GM21515 (cell line): ENCODE data around the gene B4GALT6.

Experiments used
- ATAC-seq: cut with Tn5 transposase; IDR thresholded peaks from one replicate; pipeline ENCODE4 v1.9.1; 2021; ENCODE audit not compliant: unreplicated experiment

B4GALT6 gene

GRCh38 chr18:31596081-31596872, 88.1 kb downstream of the B4GALT6 start:
- no peak for ATAC-seq

- no peak for ATAC-seq
Measured at GRCh38 chr18:31595121-31595771, 89.1 kb downstream of the B4GALT6 start.

GRCh38 chr18:31592506-31593157, 91.7 kb downstream of the B4GALT6 start:
- ATAC-seq = no peak

- ATAC-seq = no peak
Measured at GRCh38 chr18:31591628-31592027, 92.8 kb downstream of the B4GALT6 start, which contains the start of gene TTR. Gene TTR (plus strand): TSS chr18:31591877. CDS start chr18:31591903, 26 bp downstream.

- no peak for ATAC-seq
Measured at GRCh38 chr18:31591113-31591512, 93.3 kb downstream of the B4GALT6 start.

GRCh38 chr18:31590570-31590969, 93.8 kb downstream of the B4GALT6 start:
- no peak for ATAC-seq

GRCh38 chr18:31587529-31587928, 96.9 kb downstream of the B4GALT6 start:
- no peak for ATAC-seq

GRCh38 chr18:31586616-31587015, 97.8 kb downstream of the B4GALT6 start:
- ATAC-seq = no peak

GRCh38 chr18:31585991-31586390, 98.4 kb downstream of the B4GALT6 start:
- ATAC-seq = no peak

- ATAC-seq = no peak
Measured at GRCh38 chr18:31583185-31583854, 101.1 kb downstream of the B4GALT6 start.

- no peak for ATAC-seq
Measured at GRCh38 chr18:31581498-31582197, 102.7 kb downstream of the B4GALT6 start.

GRCh38 chr18:31579375-31579774, 105.0 kb downstream of the B4GALT6 start:
- no peak for ATAC-seq

GRCh38 chr18:31578126-31578525, 106.3 kb downstream of the B4GALT6 start:
- no peak for ATAC-seq

- no peak for ATAC-seq
Measured at GRCh38 chr18:31577195-31577594, 107.2 kb downstream of the B4GALT6 start.

GRCh38 chr18:31576670-31577069, 107.7 kb downstream of the B4GALT6 start:
- peak; percentile 65 for ATAC-seq

- ATAC-seq = no peak
Measured at GRCh38 chr18:31575515-31576257, 108.7 kb downstream of the B4GALT6 start.

GRCh38 chr18:31574359-31574758, 110.0 kb downstream of the B4GALT6 start:
- no peak for ATAC-seq
